WTC11 (cell line): ENCODE results near the gene TRIP13. TPM values are rescaled to one million over a fixed set of nuclear protein-coding genes. Genes with fewer than 3 reads are reported as not detected.

Source experiments
- ATAC-seq: fragments of 200-7000 bp; cut with Tn5 transposase; 2 replicates; pipeline ENCODE4 v1.10.0; 2021; ENCODE audit warnings: mild to moderate bottlenecking, moderate library complexity
- CTCF ChIA-PET: fragments of 300-600 bp; sonication (Branson Sonifier 250); formaldehyde crosslinking; loops from one replicate; lab custom pipeline; 2021; ENCODE audit warnings: antibody characterized with exemption; lab: Charles Lee
- POLR2A ChIA-PET: fragments of 350-600 bp; sonication (Branson Sonifier 250); formaldehyde crosslinking; loops from one replicate; lab custom pipeline; 2021; ENCODE audit warnings: antibody characterized with exemption; lab: Charles Lee
- DNase-seq: peaks from one replicate; pipeline ENCODE4 v3.0.0; 2021; ENCODE audit warnings: low spot score
- H3K27ac Mint-ChIP-seq: 2 replicates; pipeline ENCODE4 v1.8.0; 2021; ENCODE audit warnings: mixed read lengths
- H3K27me3 Mint-ChIP-seq: 2 replicates; pipeline ENCODE4 v1.8.0; 2021; ENCODE audit warnings: low read depth, mild to moderate bottlenecking, moderate library complexity, mixed read lengths
- H3K36me3 Mint-ChIP-seq: 2 replicates; pipeline ENCODE4 v1.8.0; 2021; ENCODE audit warnings: mixed read lengths
- H3K4me1 Mint-ChIP-seq: 2 replicates; pipeline ENCODE4 v1.8.0; 2022; ENCODE audit warnings: mixed read lengths
- H3K4me3 Mint-ChIP-seq: 2 replicates; pipeline ENCODE4 v1.8.0; 2021; ENCODE audit warnings: mild to moderate bottlenecking, moderate library complexity, mixed read lengths
- H3K9me3 Mint-ChIP-seq: 2 replicates; pipeline ENCODE4 v1.8.0; 2021; ENCODE audit warnings: mixed read lengths
- AFF4 ChIP-seq: sonication (generic); formaldehyde crosslinking; IDR thresholded peaks from 2 replicates; pipeline ENCODE4 v1.8.1; 2023; ENCODE audit warnings: mild to moderate bottlenecking, missing genetic modification reagents, borderline replicate concordance
- ARID4B ChIP-seq: sonication (generic); formaldehyde crosslinking; IDR thresholded peaks from 2 replicates; pipeline ENCODE4 v1.8.0; 2023; ENCODE audit warnings: missing genetic modification reagents, mild to moderate bottlenecking, borderline replicate concordance
- CREB1 ChIP-seq: sonication (generic); formaldehyde crosslinking; IDR thresholded peaks from 2 replicates; pipeline ENCODE4 v1.8.0; 2023; ENCODE audit warnings: mild to moderate bottlenecking, missing genetic modification reagents
- ESRRA ChIP-seq: sonication (generic); formaldehyde crosslinking; IDR thresholded peaks from 2 replicates; pipeline ENCODE4 v1.8.1; 2022; ENCODE audit warnings: mild to moderate bottlenecking, missing genetic modification reagents, borderline replicate concordance
- FOXP4 ChIP-seq: sonication (generic); formaldehyde crosslinking; IDR thresholded peaks from 2 replicates; pipeline ENCODE4 v1.8.0; 2022; ENCODE audit warnings: mild to moderate bottlenecking, missing genetic modification reagents
- GRHL2 ChIP-seq: fragments of 250-450 bp; sonication (Bioruptor Pico); IDR thresholded peaks from 2 replicates; pipeline ENCODE4 v1.8.0; 2022; ENCODE audit warnings: mild to moderate bottlenecking, moderate library complexity; ENCODE audit not compliant: insufficient replicate concordance, severe bottlenecking
- GTF2I ChIP-seq: fragments of 250-450 bp; sonication (Bioruptor Pico); conservative IDR thresholded peaks from 2 replicates; pipeline ENCODE4 v1.4.0; 2021; ENCODE audit warnings: mild to moderate bottlenecking
- IRF2 ChIP-seq: sonication (generic); formaldehyde crosslinking; IDR thresholded peaks from 2 replicates; pipeline ENCODE4 v1.8.0; 2022; ENCODE audit warnings: low read depth, missing genetic modification reagents, borderline replicate concordance
- JUN ChIP-seq: sonication (generic); formaldehyde crosslinking; IDR thresholded peaks from 2 replicates; pipeline ENCODE4 v1.8.0; 2023; ENCODE audit warnings: mild to moderate bottlenecking, missing genetic modification reagents
- MAX ChIP-seq: sonication (generic); formaldehyde crosslinking; IDR thresholded peaks from 2 replicates; pipeline ENCODE4 v1.8.0; 2022; ENCODE audit warnings: mild to moderate bottlenecking, missing genetic modification reagents
- NFE2L1 ChIP-seq: sonication (generic); formaldehyde crosslinking; IDR thresholded peaks from 2 replicates; pipeline ENCODE4 v1.8.1; 2023; ENCODE audit warnings: missing genetic modification reagents
- NR1H2 ChIP-seq: sonication (generic); formaldehyde crosslinking; IDR thresholded peaks from 2 replicates; pipeline ENCODE4 v1.9.0; 2021; ENCODE audit warnings: mild to moderate bottlenecking, moderate library complexity, missing genetic modification reagents
- TCF7 ChIP-seq: sonication (generic); formaldehyde crosslinking; IDR thresholded peaks from 2 replicates; pipeline ENCODE4 v1.8.0; 2022; ENCODE audit warnings: mild to moderate bottlenecking, low read depth, missing genetic modification reagents, moderate library complexity
- TP53 ChIP-seq: sonication (generic); formaldehyde crosslinking; IDR thresholded peaks from 2 replicates; pipeline ENCODE4 v1.8.1; 2023; ENCODE audit warnings: mild to moderate bottlenecking, missing genetic modification reagents
- ZMAT4 ChIP-seq: fragments of 250-450 bp; sonication (Bioruptor Pico); IDR thresholded peaks from 2 replicates; pipeline ENCODE4 v1.9.0; 2021; ENCODE audit warnings: mild to moderate bottlenecking
- ZNF263 ChIP-seq: sonication (generic); formaldehyde crosslinking; IDR thresholded peaks from 2 replicates; pipeline ENCODE4 v1.8.1; 2022; ENCODE audit warnings: low read depth, mild to moderate bottlenecking, moderate library complexity, missing genetic modification reagents
- ZNF317 ChIP-seq: sonication (generic); formaldehyde crosslinking; IDR thresholded peaks from 2 replicates; pipeline ENCODE4 v1.8.1; 2023; ENCODE audit warnings: low read depth, mild to moderate bottlenecking, moderate library complexity, missing genetic modification reagents, borderline replicate concordance
- ZNF425 ChIP-seq: fragments of 250-450 bp; sonication (Bioruptor Pico); conservative IDR thresholded peaks from 2 replicates; pipeline ENCODE4 v1.9.0; 2021; ENCODE audit warnings: mild to moderate bottlenecking
- total RNA-seq: library from RNA; stranded (reverse); gene quantifications from 3 replicates; pipeline ENCODE4 v1.2.3, GENCODE V29; 2021

TRIP13 gene
- total RNA-seq, 1 experiment from 2014 or later = 33.7 TPM

GRCh38 chr5:885127-885442 is 7.6 kb upstream of the TRIP13 start (continued):
- TF ChIP-seq GRHL2 = no peak
- TF ChIP-seq, all 79 proteins: peak for 0

- H3K27me3 Mint-ChIP-seq = no peaks in the 10 kb centered on the region
- no peak overlapping the region for H3K27ac Mint-ChIP-seq
- POLR2A ChIA-PET = no interaction called here
- no peak for ATAC-seq
- H3K36me3 Mint-ChIP-seq = peaks cover 97% of the 10 kb centered on the region
- DNase-seq = no peak
- peaks cover 5% of the 10 kb centered on the region for H3K9me3 Mint-ChIP-seq
- CTCF ChIA-PET = no interaction called here
- H3K4me1 Mint-ChIP-seq = no peaks in the 10 kb centered on the region
- H3K4me3 Mint-ChIP-seq = no peak overlapping the region
- TF ChIP-seq NR1H2 (CRISPR knock-in tag) = no peak
- TF ChIP-seq GTF2I (CRISPR knock-in tag) = no peak
- no peak for TF ChIP-seq GRHL2
- no peak for TF ChIP-seq MAX (CRISPR knock-in tag)
- TF ChIP-seq ESRRA (CRISPR knock-in tag) = no peak
- TF ChIP-seq TP53 (CRISPR knock-in tag) = no peak
- TF ChIP-seq AFF4 (CRISPR knock-in tag) = no peak
- no peak for TF ChIP-seq ZNF263
Measured at GRCh38 chr5:885529-885928, 7.2 kb upstream of the TRIP13 start.

GRCh38 chr5:886036-886435 is 6.6 kb upstream of the TRIP13 start:
- Mint-ChIP-seq H3K27me3 (no peaks in the 10 kb centered on the region), H3K27ac (no peak overlapping the region), H3K36me3 (peaks cover 97% of the 10 kb centered on the region), H3K4me1 (peaks cover 2% of the 10 kb centered on the region; the same call in 1 of the 2 replicates), H3K9me3 (peaks cover 5% of the 10 kb centered on the region), H3K4me3 (no peak overlapping the region)
- CTCF ChIA-PET = no interaction called here
- DNase-seq = no peak
- POLR2A ChIA-PET = no interaction called here
- ATAC-seq = no peak
- TF ChIP-seq ZMAT4 (no peak), CREB1 (CRISPR knock-in tag) (no peak), JUN (CRISPR knock-in tag) (no peak), GTF2I (CRISPR knock-in tag) (no peak), ZNF317 (no peak), ARID4B (CRISPR knock-in tag) (no peak), FOXP4 (no peak), NR1H2 (CRISPR knock-in tag) (no peak), TCF7 (CRISPR knock-in tag) (no peak), NFE2L1 (CRISPR knock-in tag) (no peak), ZNF425 (CRISPR knock-in tag) (no peak), MAX (CRISPR knock-in tag) (no peak), IRF2 (CRISPR knock-in tag) (no peak)
